Endothelial cell of umbilical vein (primary cell): ENCODE data around the gene NCKAP5. TPM values are rescaled to one million over a fixed set of nuclear protein-coding genes. Genes with fewer than 3 reads are reported as not detected.

Experiments used
- BruUV-seq: library from RNA; stranded (reverse); fragments of 400-500 nt; replicated peaks from 2 replicates; lab custom pipeline; 2021; lab: Mats Ljungman, UMichigan
- CTCF ChIA-PET: fragments of 300-600, 350-600 bp; sonication (Branson Sonifier 250); formaldehyde crosslinking; loops from one replicate; lab custom pipeline; 2021; ENCODE audit warnings: antibody characterized with exemption, inconsistent platforms; lab: Charles Lee
- POLR2A ChIA-PET: fragments of 300-600, 350-600 bp; sonication (Branson Sonifier 250); formaldehyde crosslinking; loops from one replicate; lab custom pipeline; 2021; ENCODE audit warnings: antibody characterized with exemption, inconsistent platforms; lab: Charles Lee
- DNase-seq: peaks from one replicate; pipeline ENCODE4 v3.0.0-alpha.2; 2011; ENCODE audit warnings: low read depth, low spot score
- FAIRE-seq: peaks from 2 replicates; lab custom pipeline; 2011; peaks lifted over from hg19 to GRCh38; lab: Jason Lieb, UNC
- H2AFZ ChIP-seq: 2 replicates; pipeline ENCODE4 v1.6.0; 2012; ENCODE audit warnings: low read depth, low read length, control low read depth, inconsistent platforms
- H3K27ac ChIP-seq: 2 replicates; pipeline ENCODE4 v1.5.1; 2011; ENCODE audit warnings: low read depth, mild to moderate bottlenecking, control low read depth, low read length, moderate library complexity; ENCODE audit not compliant: insufficient read depth
- H3K27me3 ChIP-seq, 2 experiments: 2 replicates each; pipeline versions ENCODE4 v1.6.0 to v1.6.1; 2011; ENCODE audit warnings: low read length in 2 of 2, mixed read lengths in 1 of 2; ENCODE audit not compliant: control insufficient read depth in 2 of 2, insufficient read depth in 2 of 2
- H3K36me3 ChIP-seq, 2 experiments: 2 replicates in 1 of 2; 3 replicates in 1 of 2; pipeline ENCODE4 v1.5.1; 2011; ENCODE audit warnings: low read length in 2 of 2, mild to moderate bottlenecking in 1 of 2, moderate library complexity in 1 of 2; ENCODE audit not compliant: control insufficient read depth in 2 of 2, insufficient read depth in 2 of 2; ENCODE audit errors: extremely low read depth in 1 of 2
- H3K4me1 ChIP-seq: 3 replicates; pipeline ENCODE4 v1.5.1; 2011; ENCODE audit warnings: mild to moderate bottlenecking, low read length; ENCODE audit not compliant: control insufficient read depth, insufficient read depth; ENCODE audit errors: extremely low read depth
- H3K4me2 ChIP-seq: 2 replicates; pipeline ENCODE4 v1.6.1; 2011; ENCODE audit warnings: low read length, control low read depth, mixed read lengths; ENCODE audit not compliant: insufficient read depth
- H3K4me3 ChIP-seq, 3 experiments: fragments of 200-600 bp in 1 of 3; sonication (generic), shearing (Covaris generic) in 1 of 3; replicated peaks in 1 of 3; 2 replicates each; pipeline ENCODE4 v1.5.1; 2011 to 2016; ENCODE audit warnings: control low read depth in 3 of 3, low read length in 3 of 3, mild to moderate bottlenecking in 2 of 3, inconsistent platforms in 1 of 3, low read depth in 1 of 3, moderate library complexity in 1 of 3; ENCODE audit not compliant: insufficient read depth in 1 of 3
- H3K79me2 ChIP-seq: 2 replicates; pipeline ENCODE4 v1.6.0; 2012; ENCODE audit warnings: low read length, inconsistent platforms; ENCODE audit not compliant: control insufficient read depth, insufficient read depth
- H3K9ac ChIP-seq: replicated peaks from 2 replicates; pipeline ENCODE3; 2011; ENCODE audit warnings: low read length, control low read depth; ENCODE audit not compliant: insufficient read depth; ENCODE audit errors: extremely low read depth
- H3K9me1 ChIP-seq: replicated peaks from 3 replicates; pipeline ENCODE4 v1.6.0; 2011; ENCODE audit warnings: mild to moderate bottlenecking, low read length; ENCODE audit not compliant: control insufficient read depth, insufficient read depth; ENCODE audit errors: extremely low read depth
- H3K9me3 ChIP-seq: replicated peaks from 2 replicates; pipeline ENCODE4 v1.5.1; 2012; ENCODE audit warnings: low read length, inconsistent platforms; ENCODE audit not compliant: control insufficient read depth, insufficient read depth
- H4K20me1 ChIP-seq: replicated peaks from 2 replicates; pipeline ENCODE3; 2011; ENCODE audit warnings: mild to moderate bottlenecking, low read length; ENCODE audit not compliant: control insufficient read depth, insufficient read depth; ENCODE audit errors: extremely low read depth
- CTCF ChIP-seq, 2 donors: IDR thresholded peaks; 1 replicate in 1 of 2; 2 replicates in 1 of 2; pipeline ENCODE4 v1.5.1; 2011; ENCODE audit warnings: low read length in 2 of 2, mild to moderate bottlenecking in 2 of 2, moderate library complexity in 2 of 2, control low read depth in 1 of 2, inconsistent platforms in 1 of 2, low read depth in 1 of 2; ENCODE audit not compliant: insufficient read depth in 1 of 2; ENCODE audit errors: extremely low read depth in 1 of 2
- GATA2 ChIP-seq: IDR thresholded peaks from 2 replicates; pipeline ENCODE4 v1.7.0; 2011; ENCODE audit warnings: low read depth, mild to moderate bottlenecking, moderate library complexity, mixed read lengths, low read length; ENCODE audit not compliant: insufficient read length, insufficient read depth
- JUN ChIP-seq: IDR thresholded peaks from 2 replicates; pipeline ENCODE4 v1.6.1; 2011; ENCODE audit warnings: borderline replicate concordance, low read depth; ENCODE audit not compliant: insufficient read length, insufficient read depth
- POLR2A ChIP-seq: IDR thresholded peaks from 2 replicates; pipeline ENCODE4 v1.6.1; 2012; ENCODE audit warnings: low read depth, mild to moderate bottlenecking, control low read depth, low read length
- POLR2AphosphoS5 ChIP-seq: IDR thresholded peaks from 2 replicates; pipeline ENCODE4 v1.6.1; 2012; ENCODE audit warnings: low read depth, mild to moderate bottlenecking, control low read depth, low read length, moderate library complexity; ENCODE audit not compliant: insufficient read depth
- dilution Hi-C: fragments of 300-500 bp; cut with MboI; formaldehyde crosslinking; loops from one replicate; pipeline ENCODE4 v1.15.0; 2019; ENCODE audit warnings: low sequenced_read_pairs; ENCODE audit not compliant: extremely low pct_ligation_motif_present
- intact Hi-C: fragments of 100-400 bp; cut with micrococcal nuclease; formaldehyde crosslinking; loops from one replicate; pipeline ENCODE4 v1.10.0; 2022
- polyA plus RNA-seq, 4 experiments: library from polyadenylated mRNA; depleted of rRNA in 3 of 4; stranded (reverse) in 3 of 4; unstranded in 1 of 4; fragments of >200 nt; gene quantifications; 2 replicates each; pipeline versions ENCODE4 v1.2.1 to v1.2.3, GENCODE V29; 2011 to 2012; ENCODE audit warnings: missing spikeins in 1 of 4
- total RNA-seq: library from RNA; stranded (reverse); gene quantifications from 2 replicates; pipeline ENCODE4 v1.2.3, GENCODE V29; 2021

NCKAP5 gene
- total and polyA plus RNA-seq, 2 donors (not counting 3 experiments of a cell fraction or from before 2014, with no cell fraction given), result 0.47 to 3.3 TPM

DNA sequence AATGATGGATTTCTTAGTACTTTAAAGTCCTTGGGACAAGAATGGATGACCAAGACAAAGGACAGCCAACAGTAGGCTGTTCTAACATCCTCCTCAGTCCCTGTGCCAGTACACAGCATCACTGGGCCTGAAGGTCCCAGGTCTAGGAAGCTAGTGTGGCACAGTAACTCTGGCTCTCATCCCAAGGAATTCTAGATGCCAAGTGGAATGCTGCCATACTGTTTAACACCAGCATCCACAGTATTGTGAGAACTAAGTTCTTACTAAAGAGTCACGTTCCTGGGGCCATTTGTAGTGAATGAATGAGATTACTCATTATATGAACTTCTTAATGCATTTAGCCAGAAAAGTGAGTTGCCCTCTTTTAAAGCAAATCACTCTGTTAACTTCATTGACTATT, 830.0 kb downstream of the NCKAP5 start:
- CTCF ChIA-PET, result no interaction called here
- Histone ChIP-seq H3K9me3 (no peaks in the 10 kb centered on the region), H3K27me3 (no peaks in the 10 kb centered on the region), H3K4me3 (no peak overlapping the region), H3K4me2 (no peak overlapping the region), H3K79me2 (no peaks in the 10 kb centered on the region), H3K9ac (no peak overlapping the region), H3K9me1 (no peaks in the 10 kb centered on the region), H4K20me1 (no peaks in the 10 kb centered on the region), H2AFZ (no peak overlapping the region), H3K27ac (no peak overlapping the region), H3K4me1 (no peaks in the 10 kb centered on the region), H3K36me3 (no peaks in the 10 kb centered on the region)
- FAIRE-seq, result no peak
- dilution Hi-C loops (no loop called here), intact Hi-C loops (no loop called here)
- BruUV-seq, result no TSS peak
- no peak for DNase-seq
- POLR2A ChIA-PET, result no interaction called here
- TF ChIP-seq JUN, result no peak
- TF ChIP-seq GATA2, result no peak

DNA sequence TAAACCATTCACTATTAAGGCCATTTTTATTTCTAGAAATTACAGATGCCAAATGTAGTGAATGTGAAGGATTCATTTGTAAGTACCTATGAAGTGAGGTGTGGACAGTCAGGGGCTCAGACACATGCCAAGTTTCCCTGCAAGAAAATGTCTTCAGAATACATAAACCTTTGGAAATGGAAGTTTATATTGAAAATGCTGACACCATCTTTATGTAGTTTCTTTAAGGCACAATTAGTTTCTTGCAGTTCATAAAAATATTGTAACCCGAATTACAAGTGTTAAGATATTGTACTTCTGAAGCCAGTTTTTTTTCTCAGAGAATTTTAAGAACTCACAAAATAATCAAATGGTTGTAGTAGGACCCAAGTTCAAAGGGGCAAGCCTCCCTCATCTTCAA, 832.2 kb downstream of the NCKAP5 start:
- Histone ChIP-seq H3K4me3 (no peak overlapping the region), H3K9me1 (no peaks in the 10 kb centered on the region), H2AFZ (no peak overlapping the region), H3K9ac (no peak overlapping the region), H3K36me3 (no peaks in the 10 kb centered on the region), H3K79me2 (no peaks in the 10 kb centered on the region), H3K4me2 (no peak overlapping the region), H3K27ac (no peak overlapping the region), H3K9me3 (no peaks in the 10 kb centered on the region), H3K27me3 (no peaks in the 10 kb centered on the region), H4K20me1 (no peaks in the 10 kb centered on the region), H3K4me1 (no peaks in the 10 kb centered on the region)
- intact Hi-C loops (no loop called here), dilution Hi-C loops (no loop called here)
- POLR2A ChIA-PET, result no interaction called here
- CTCF ChIA-PET, result no interaction called here
- DNase-seq (no peak), FAIRE-seq (no peak)
- BruUV-seq, result no TSS peak
- TF ChIP-seq CTCF (IDR thresholded peaks at IDR 0.05; ENCODE audit: extremely low read depth in 1 of 2, insufficient read depth in 1 of 2, low read depth in 1 of 2, low read length in 2 of 2) (no peak), POLR2AphosphoS5 (no peak), POLR2A (no peak)
